K562 (cell line): ENCODE measurements around the gene SLC22A1. TPM values are rescaled to one million over a fixed set of nuclear protein-coding genes. Genes with fewer than 3 reads are reported as not detected.

Source experiments
- ATAC-seq: fragments of 200-7000 bp; cut with Tn5 transposase; 3 replicates; pipeline ENCODE4 v1.9.1; 2020; ENCODE audit warnings: moderate library complexity
- BruUV-seq: library from RNA; stranded (reverse); fragments of 400-500 nt; replicated peaks from 2 replicates; lab custom pipeline; 2021; lab: Mats Ljungman, UMichigan
- CTCF ChIA-PET: fragments of 300-600 bp; formaldehyde crosslinking; extraction: SDS; loops from one replicate; lab custom pipeline; 2021; ENCODE audit warnings: low intra/inter-chr PET ratio; lab: Yijun Ruan, JAX
- POLR2A ChIA-PET: fragments of 300-600, 350-650 bp; sonication (Branson Sonifier 250); formaldehyde crosslinking; extraction: SDS; loops from one replicate; lab custom pipeline; 2021; ENCODE audit warnings: antibody characterized with exemption, inconsistent platforms; lab: Yijun Ruan, JAX
- DNase-seq, 4 experiments: peaks; one replicate each; pipeline versions ENCODE4 v3.0.0 to v3.0.0-alpha.2; 2011 to 2018; ENCODE audit warnings: low spot score in 3 of 4, mixed read lengths in 3 of 4; ENCODE audit errors: extremely low read depth in 1 of 4
- FAIRE-seq: peaks from 2 replicates; lab custom pipeline; 2011; peaks lifted over from hg19 to GRCh38; lab: Jason Lieb, UNC
- H2AFZ ChIP-seq: 2 replicates; pipeline ENCODE4 v1.6.0; 2011; ENCODE audit warnings: low read depth, low read length, control low read depth, inconsistent platforms
- H3K27ac ChIP-seq: fragments of 200-600 bp; 3 replicates; pipeline ENCODE4 v1.8.0; 2011; ENCODE audit warnings: low read depth, mild to moderate bottlenecking, control low read depth, inconsistent platforms, low read length, moderate library complexity, mixed read lengths; ENCODE audit errors: extremely low read depth
- H3K27me3 ChIP-seq, 2 experiments: fragments of 300-600 bp in 1 of 2; 2 replicates in 1 of 2; 3 replicates in 1 of 2; pipeline versions ENCODE4 v1.6.0 to v1.8.0; 2011; ENCODE audit warnings: inconsistent platforms in 2 of 2, low read length in 2 of 2, mild to moderate bottlenecking in 1 of 2, mixed read lengths in 1 of 2, moderate library complexity in 1 of 2; ENCODE audit not compliant: control insufficient read depth in 2 of 2, insufficient read depth in 2 of 2
- H3K36me3 ChIP-seq: fragments of 300-600 bp; 3 replicates; pipeline ENCODE4 v1.8.0; 2011; ENCODE audit warnings: mild to moderate bottlenecking, low read length, inconsistent platforms; ENCODE audit not compliant: control insufficient read depth, insufficient read depth
- H3K4me1 ChIP-seq, 2 experiments: fragments of 200-600 bp in 1 of 2; replicated peaks in 1 of 2; 2 replicates in 1 of 2; 3 replicates in 1 of 2; pipeline versions ENCODE4 v1.5.1 to v1.8.0; 2011; ENCODE audit warnings: inconsistent platforms in 2 of 2, low read length in 2 of 2, mild to moderate bottlenecking in 1 of 2, mixed read lengths in 1 of 2, moderate library complexity in 1 of 2; ENCODE audit not compliant: control insufficient read depth in 2 of 2, insufficient read depth in 2 of 2
- H3K4me2 ChIP-seq: 2 replicates; pipeline ENCODE4 v1.6.1; 2011; ENCODE audit warnings: low read length, control low read depth, inconsistent platforms, mixed read lengths; ENCODE audit not compliant: insufficient read depth
- H3K4me3 ChIP-seq: fragments of 200-600 bp; sonication (generic), shearing (Covaris generic); 2 replicates; pipeline ENCODE4 v1.5.1; 2016; ENCODE audit warnings: control low read depth, inconsistent platforms
- H3K79me2 ChIP-seq: fragments of 200-600 bp; 3 replicates; pipeline ENCODE4 v1.8.0; 2011; ENCODE audit warnings: low read length, inconsistent platforms; ENCODE audit not compliant: control insufficient read depth, insufficient read depth
- H3K9ac ChIP-seq, 2 experiments: 2 replicates each; pipeline versions ENCODE4 v1.6.0 to v1.6.1; 2011; ENCODE audit warnings: low read depth in 2 of 2, low read length in 2 of 2, control low read depth in 1 of 2, inconsistent platforms in 1 of 2, mild to moderate bottlenecking in 1 of 2, mixed read lengths in 1 of 2; ENCODE audit not compliant: insufficient read depth in 1 of 2
- H3K9me1 ChIP-seq: one replicate; pipeline ENCODE4 v1.6.0; 2011; ENCODE audit warnings: inconsistent platforms, mild to moderate bottlenecking, low read length, moderate library complexity; ENCODE audit not compliant: control insufficient read depth, insufficient read depth
- H3K9me3 ChIP-seq: replicated peaks from 2 replicates; pipeline ENCODE4 v1.5.1; 2011; ENCODE audit warnings: low read depth, low read length, inconsistent platforms; ENCODE audit not compliant: control insufficient read depth, insufficient read depth
- H4K20me1 ChIP-seq: replicated peaks from 2 replicates; pipeline ENCODE4 v1.6.1; 2011; ENCODE audit warnings: low read length, inconsistent platforms, mixed read lengths; ENCODE audit not compliant: control insufficient read depth, insufficient read depth
- CTCF ChIP-seq, 3 experiments: IDR thresholded peaks in 2 of 3; conservative IDR thresholded peaks in 1 of 3; 2 replicates each; pipeline ENCODE4 v1.5.1; 2011 to 2012; ENCODE audit warnings: low read length in 3 of 3, mild to moderate bottlenecking in 3 of 3, control low read depth in 2 of 3, improper control_type of control experiment in 1 of 3, inconsistent platforms in 1 of 3, low read depth in 1 of 3, mixed read lengths in 1 of 3, moderate library complexity in 1 of 3; ENCODE audit not compliant: insufficient read depth in 2 of 3
- DIDO1 ChIP-seq: fragments of 450-650 bp; IDR thresholded peaks from 2 replicates; pipeline ENCODE4 v1.6.1; 2016; ENCODE audit warnings: low read depth, missing biosample characterization, missing genetic modification characterization
- DMBX1 ChIP-seq: fragments of 250-450 bp; sonication (Bioruptor Pico); IDR thresholded peaks from 2 replicates; pipeline ENCODE4 v1.8.0; 2022; ENCODE audit warnings: inconsistent platforms, mild to moderate bottlenecking, moderate library complexity, borderline replicate concordance
- DNMT1 ChIP-seq: fragments of 450-650 bp; IDR thresholded peaks from 2 replicates; pipeline ENCODE4 v1.6.1; 2016; ENCODE audit warnings: antibody characterized with exemption, mild to moderate bottlenecking
- PBX2 ChIP-seq, 2 experiments: IDR thresholded peaks in 1 of 2; conservative IDR thresholded peaks in 1 of 2; 2 replicates each; pipeline ENCODE4 v1.6.1; 2016; ENCODE audit warnings: low read depth in 2 of 2, mild to moderate bottlenecking in 1 of 2, missing compliant biosample characterization in 1 of 2, missing genetic modification characterization in 1 of 2, moderate library complexity in 1 of 2
- SIRT6 ChIP-seq: IDR thresholded peaks from one replicate; pipeline ENCODE4 v1.6.1; 2012; ENCODE audit warnings: low read depth, mild to moderate bottlenecking, control low read depth, inconsistent platforms, low read length, moderate library complexity
- SMAD4 ChIP-seq: fragments of 250-450 bp; sonication (Bioruptor Pico); conservative IDR thresholded peaks from 2 replicates; pipeline ENCODE4 v1.8.0; 2021; ENCODE audit warnings: inconsistent platforms, mild to moderate bottlenecking, moderate library complexity
- TAF1 ChIP-seq: IDR thresholded peaks from 2 replicates; pipeline ENCODE4 v1.6.1; 2011; ENCODE audit warnings: mild to moderate bottlenecking, low read length, moderate library complexity; ENCODE audit not compliant: insufficient read depth, control insufficient read depth, severe bottlenecking; ENCODE audit errors: extremely low read depth
- ZNF592 ChIP-seq: fragments of 450-650 bp; IDR thresholded peaks from 2 replicates; pipeline ENCODE4 v1.6.1; 2017; ENCODE audit warnings: antibody characterized with exemption, mild to moderate bottlenecking
- WGBS: fragments of 100-300 bp; shearing (Covaris generic); methylation state at CpG from one replicate; pipeline ENCODE4 v1.1.6; 2016; ENCODE audit warnings: low coverage, mixed read lengths; ENCODE audit not compliant: insufficient coverage; ENCODE audit errors: missing lambda C conversion rate; 5-methylcytosine and 5-hydroxymethylcytosine counted together
- in situ Hi-C: fragments of 300-500 bp; cut with MboI; formaldehyde crosslinking; loops from 4 replicates; pipeline ENCODE4 v1.15.0; 2018; ENCODE audit warnings: inconsistent platforms, mixed read lengths
- intact Hi-C: fragments of 100-400 bp; cut with micrococcal nuclease; formaldehyde crosslinking; loops from 2 replicates; pipeline ENCODE4 v1.14.2; 2022
- polyA plus RNA-seq, 8 experiments: library from polyadenylated mRNA; depleted of rRNA in 4 of 8; stranded (reverse) in 5 of 8; unstranded in 3 of 8; fragments of >200 nt; fragmentation: Nextera tagmentation in 2 of 8; fragmentation: Illumina TruSeq in 1 of 8; extraction: Ambion mirVana in 2 of 8; extraction: Trizol in 1 of 8; gene quantifications; 2 replicates each; pipeline versions ENCODE4 v1.2.1 to v1.2.3, GENCODE V29; 2011 to 2014; ENCODE audit warnings: inconsistent platforms in 1 of 8, missing spikeins in 1 of 8
- total RNA-seq, 7 experiments: library from RNA; depleted of rRNA in 6 of 7; stranded (reverse); fragments of >200 nt in 6 of 7; fragmentation: Illumina TruSeq in 2 of 7; extraction: Trizol in 2 of 7; gene quantifications; 2 replicates each; pipeline versions ENCODE4 v1.2.1 to v1.2.3, GENCODE V29; 2011 to 2021; ENCODE audit warnings: low replicate concordance in 1 of 7

The SLC22A1 gene
- total and polyA plus RNA-seq, 9 of the 15 experiments (the other 6 are each of a cell fraction or from before 2014, with no cell fraction given): 0.11 to 0.60 (median 0.26) TPM; not detected in 4

- in situ Hi-C loops: no loop called here
- TF ChIP-seq DNMT1: no peak
- TF ChIP-seq CTCF (IDR thresholded peaks at IDR 0.05 in 2 of 3, conservative IDR thresholded peaks at IDR 0.05 in 1 of 3; ENCODE audit: insufficient read depth in 2 of 3, low read depth in 1 of 3, low read length in 3 of 3): peak; percentile 54 to 75 (median 62)
- TF ChIP-seq SMAD4 (CRISPR knock-in tag): peak; percentile 74
- 0 out of 2 replicates have a peak, but pooled peaks have one; percentile 43 for TF ChIP-seq ZNF592
- TF ChIP-seq PBX2 (CRISPR knock-in tag; IDR thresholded peaks at IDR 0.05; ENCODE audit: low read depth): no peak
- TF ChIP-seq PBX2 (tag; conservative IDR thresholded peaks at IDR 0.05; ENCODE audit: low read depth): peak; percentile 37; the same call in 1 of the 2 replicates
- TF ChIP-seq DIDO1 (tag): no peak
- TF ChIP-seq SIRT6: no peak
- no peak for TF ChIP-seq TAF1
- TF ChIP-seq DMBX1 (CRISPR knock-in tag): peak; percentile 78; the same call in 1 of the 2 replicates
These were observed 18.4 kb upstream of the SLC22A1 start for GRCh38 chr6:160102956-160103824.

More at GRCh38 chr6:160102956-160103824, 18.4 kb upstream of the SLC22A1 start:
- no peak overlapping the region for H2AFZ ChIP-seq
- POLR2A ChIA-PET: no interaction called here
- peaks cover 10% of the 10 kb centered on the region; the same call in 2 of the 3 replicates for H3K79me2 ChIP-seq
- CTCF ChIA-PET: interaction anchor here (0.7 kb wide), 1 partner anchor 411 kb away, joined by 3 read pairs; no protein-coding TSS in a partner anchor
- 80% methylated on average over 14 of the region's 14 CpGs for WGBS
- peaks cover 75% of the 10 kb centered on the region for H3K36me3 ChIP-seq
- intact Hi-C loops: loop anchor here (1.0 to 5.0 kb wide), 3 partner anchors 15 to 411 kb away; partner anchors contain the start of gene SOD2
- H3K4me2 ChIP-seq: no peak overlapping the region
- no peaks in the 10 kb centered on the region; a peak in 1 of 5 replicates for H3K27me3 ChIP-seq
- DNase-seq (peak; percentile 39 to 59 (median 47)), FAIRE-seq (peak; percentile 62), ATAC-seq (peak; percentile 30)
- H3K9ac ChIP-seq: no peak overlapping the region
- no peaks in the 10 kb centered on the region for H3K9me3 ChIP-seq
- H4K20me1 ChIP-seq: peaks cover 23% of the 10 kb centered on the region
- no peak overlapping the region for H3K4me3 ChIP-seq
- peaks cover 9% of the 10 kb centered on the region for H3K9me1 ChIP-seq
- H3K4me1 ChIP-seq: peaks cover 32% of the 10 kb centered on the region in 2 experiments
- no peak overlapping the region for H3K27ac ChIP-seq
- BruUV-seq: no TSS peak
